A673 (cell line): ENCODE measurements around the gene ENTPD2.

Experiments used
- CTCF ChIP-seq: fragments of 300-800, 200-600 bp; sonication (generic); conservative IDR thresholded peaks from 2 replicates; pipeline ENCODE4 v1.5.1; 2017; ENCODE audit warnings: low read depth, mild to moderate bottlenecking, antibody characterized with exemption, low read length, moderate library complexity, mixed read lengths
- EZH2 ChIP-seq: fragments of 200-600 bp; sonication (generic); IDR thresholded peaks from 2 replicates; pipeline ENCODE4 v1.6.1; 2017; ENCODE audit warnings: borderline replicate concordance, low read depth, mild to moderate bottlenecking, mixed read lengths, antibody characterized with exemption, low read length; ENCODE audit not compliant: poor library complexity, severe bottlenecking

- TF ChIP-seq CTCF, result no peak
- TF ChIP-seq EZH2, result no peak
Measured at GRCh38 chr9:137020771-137021567, 32.9 kb downstream of the ENTPD2 start.
